GM18517 (cell line): ENCODE data around the gene MSH3.
"Not testable (repeated sequence)": the region's sequence is repeated elsewhere in the genome, so short reads cannot be mapped to it uniquely, and the experiment has no call there.

Source experiments
- ATAC-seq: cut with Tn5 transposase; IDR thresholded peaks from one replicate; pipeline ENCODE4 v1.9.1; 2021; ENCODE audit warnings: mild to moderate bottlenecking, moderate library complexity; ENCODE audit not compliant: unreplicated experiment

MSH3 gene

DNA sequence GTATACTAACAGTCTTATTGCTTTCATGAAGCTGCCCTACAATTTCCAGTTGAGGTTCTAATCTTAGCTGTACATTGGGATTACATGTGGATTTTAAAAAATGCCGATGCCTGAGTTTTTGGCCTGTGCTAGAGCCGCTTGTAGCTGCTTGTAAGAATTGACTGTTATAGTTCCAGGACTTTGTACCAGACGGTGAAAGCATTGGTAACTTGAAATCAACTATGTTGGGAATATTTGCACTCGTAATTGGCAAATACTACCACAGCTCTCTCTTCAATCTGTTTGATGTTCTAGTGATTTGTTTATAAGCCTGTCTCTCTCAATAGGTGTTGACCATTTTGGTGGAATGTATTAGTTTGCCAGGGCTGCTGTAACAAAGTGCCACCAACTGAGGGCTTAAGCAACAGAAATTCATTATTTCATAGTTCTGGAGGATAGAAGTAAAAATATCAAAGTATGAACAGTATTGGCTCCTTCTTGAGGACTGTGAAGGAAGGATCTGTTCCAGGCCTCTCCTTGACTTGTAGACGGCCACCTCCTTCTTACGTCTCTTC, 50.8 kb downstream of the MSH3 start:
- ATAC-seq = no peak

DNA sequence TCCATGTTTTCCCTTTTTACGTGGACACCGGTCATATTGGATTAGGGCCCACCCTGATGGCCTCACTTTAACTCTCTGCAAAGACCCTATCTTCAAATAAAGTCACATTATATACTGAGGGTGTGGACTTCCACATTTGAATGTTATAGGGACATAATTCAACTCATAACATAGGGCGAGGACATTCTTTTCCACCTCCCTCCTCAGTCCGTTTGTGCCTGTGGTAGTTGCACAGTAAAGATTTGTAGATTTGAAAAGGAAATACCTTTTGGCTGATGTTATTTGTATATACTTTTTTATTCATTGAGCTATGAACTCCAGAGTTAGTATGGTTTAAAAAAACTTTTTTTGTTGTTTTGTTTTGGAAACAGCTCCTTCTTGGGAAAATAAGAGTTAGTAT, 51.3 kb downstream of the MSH3 start:
- no peak for ATAC-seq

- no peak for ATAC-seq
Observed at GRCh38 chr5:80706835-80707447, 52.5 kb downstream of the MSH3 start.

GRCh38 chr5:80707645-80708044, 53.2 kb downstream of the MSH3 start:
- ATAC-seq = no peak

GRCh38 chr5:80711216-80711615, 56.8 kb downstream of the MSH3 start:
- ATAC-seq = no peak

DNA sequence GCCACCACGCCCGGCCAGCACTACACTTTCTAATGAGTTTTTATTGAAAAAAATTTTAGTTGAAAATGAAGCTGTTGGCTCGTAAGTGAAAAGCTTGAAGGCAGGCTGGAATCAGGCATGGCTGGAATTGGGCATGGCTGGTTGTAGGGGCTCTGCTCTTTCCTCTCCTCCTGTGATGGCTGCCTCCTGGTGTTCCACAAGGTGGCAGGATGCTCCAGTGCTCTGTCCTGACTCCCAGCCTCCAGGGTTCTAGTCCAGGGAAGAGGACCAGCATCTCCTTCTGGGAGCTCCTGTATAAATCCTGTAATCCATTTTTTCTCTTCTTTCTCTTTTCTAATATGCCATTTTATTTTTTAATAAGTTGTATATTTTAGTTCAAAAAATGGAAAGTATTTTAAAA, 57.5 kb downstream of the MSH3 start:
- ATAC-seq = no peak

DNA sequence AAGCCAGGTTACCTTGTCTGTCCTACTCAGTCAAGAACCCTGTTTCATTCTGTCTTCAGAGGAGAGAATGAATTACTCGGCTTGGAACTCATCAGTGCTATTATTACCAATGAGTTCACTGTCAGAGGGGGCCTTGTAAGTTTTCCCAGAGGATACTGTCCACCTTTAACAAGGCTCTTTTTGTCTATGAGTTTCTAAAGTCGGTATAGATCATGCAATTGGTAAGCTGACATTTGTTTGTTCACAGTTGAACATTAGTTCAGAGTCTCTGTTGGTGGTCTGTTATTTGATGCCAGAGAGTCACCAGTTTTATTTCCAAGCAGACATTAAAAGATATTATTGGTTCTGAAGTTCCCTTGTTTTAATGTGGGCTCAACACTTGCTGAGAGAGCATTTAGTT, 58.5 kb downstream of the MSH3 start:
- no peak for ATAC-seq

GRCh38 chr5:80713631-80714030, 59.2 kb downstream of the MSH3 start:
- no peak for ATAC-seq

DNA sequence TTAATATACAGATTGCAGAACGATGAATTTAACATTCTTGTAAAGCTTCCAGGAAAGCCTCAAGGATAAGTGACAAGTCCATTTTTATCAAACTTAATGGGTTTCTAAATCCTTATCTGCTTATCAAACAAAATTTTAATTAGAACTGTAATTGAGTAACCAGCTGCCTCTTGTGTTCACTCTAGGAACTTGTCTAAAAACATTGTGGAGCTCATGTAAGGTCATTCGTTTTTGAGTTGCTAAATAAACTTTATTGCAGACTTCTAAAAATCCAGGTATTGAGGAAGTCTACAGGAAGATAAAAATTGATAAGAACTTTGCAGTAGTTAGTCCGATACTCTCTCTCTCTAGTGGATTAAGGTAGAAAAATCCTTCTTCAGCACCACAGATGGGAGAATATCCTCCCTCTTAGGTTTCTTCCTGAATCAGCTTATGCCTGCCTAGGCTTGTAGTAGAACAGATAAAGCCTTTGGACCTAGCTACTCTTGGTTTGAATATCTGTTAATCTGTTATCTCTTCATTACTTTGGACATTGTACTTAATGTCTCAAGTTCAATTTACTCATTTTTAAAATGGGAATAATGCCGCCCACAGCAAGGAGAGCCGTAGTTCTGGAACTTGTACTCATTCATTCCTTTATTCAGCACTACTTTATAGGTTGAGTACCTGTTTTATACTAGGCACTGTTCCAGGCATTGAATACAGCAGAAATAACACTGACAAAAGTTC, 60.3 kb downstream of the MSH3 start:
- no peak for ATAC-seq

DNA sequence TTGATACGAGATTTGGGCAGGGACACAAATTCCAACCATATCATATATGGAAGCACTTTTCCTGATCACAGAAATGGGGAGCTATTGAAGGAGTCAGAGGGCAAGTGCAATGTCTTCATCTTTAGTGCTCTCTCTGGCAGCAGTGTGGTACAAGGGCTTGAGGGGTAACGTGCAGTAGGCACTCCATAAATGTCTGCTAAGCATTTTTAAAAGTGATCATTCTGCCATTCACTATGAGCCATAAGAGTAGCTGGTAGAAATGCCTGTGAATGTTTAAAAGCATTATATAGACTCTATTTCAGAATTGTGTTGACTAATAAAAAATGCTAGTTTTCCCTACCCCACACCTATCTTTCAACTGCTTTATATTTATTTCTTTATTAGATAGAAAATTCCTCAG, 61.4 kb downstream of the MSH3 start:
- no peak for ATAC-seq

GRCh38 chr5:80720181-80720580, 65.7 kb downstream of the MSH3 start:
- ATAC-seq = no peak

- ATAC-seq = no peak
Observed at GRCh38 chr5:80722916-80723315, 68.5 kb downstream of the MSH3 start.

DNA sequence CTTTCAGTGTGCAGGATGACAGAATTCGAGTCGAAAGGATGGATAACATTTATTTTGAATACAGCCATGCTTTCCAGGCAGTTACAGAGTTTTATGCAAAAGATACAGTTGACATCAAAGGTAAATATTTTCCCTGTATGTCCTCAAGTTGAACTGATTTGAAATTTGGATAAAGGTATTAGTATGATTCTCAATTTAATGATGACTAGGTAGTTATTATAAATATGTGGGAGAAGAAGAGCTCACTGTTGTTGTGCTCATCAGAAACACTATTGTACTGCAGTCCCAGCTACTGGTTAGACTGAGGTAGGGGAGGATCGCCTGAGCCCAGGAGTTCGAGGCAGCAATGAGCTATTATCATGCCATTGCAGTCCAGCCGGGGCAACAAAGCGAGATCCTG, 71.0 kb downstream of the MSH3 start:
- no peak for ATAC-seq

DNA sequence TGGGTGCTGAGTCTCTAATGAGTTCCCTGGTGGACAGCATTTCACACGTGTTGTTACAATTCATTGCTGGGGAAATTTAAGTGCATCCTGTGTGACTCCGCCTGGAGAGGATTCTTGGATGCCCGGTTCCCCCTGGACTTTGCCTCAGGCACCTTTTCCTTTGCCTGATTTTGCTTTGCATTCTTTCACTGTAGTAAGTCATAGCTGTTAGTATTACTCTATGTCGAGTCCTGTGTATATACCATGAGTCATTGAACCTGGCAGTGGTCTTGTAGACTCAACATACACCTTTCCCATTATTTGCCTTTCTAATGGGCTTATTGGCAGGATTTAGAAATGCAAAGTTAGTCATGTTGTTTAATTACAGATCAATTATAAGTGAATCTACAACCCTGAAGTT, 82.3 kb downstream of the MSH3 start:
- no peak for ATAC-seq

- no peak for ATAC-seq
Observed at GRCh38 chr5:80738466-80738865, 84.0 kb downstream of the MSH3 start.

- ATAC-seq = no peak
Observed at GRCh38 chr5:80739057-80739456, 84.6 kb downstream of the MSH3 start.

GRCh38 chr5:80739496-80739895, 85.0 kb downstream of the MSH3 start:
- no peak for ATAC-seq

DNA sequence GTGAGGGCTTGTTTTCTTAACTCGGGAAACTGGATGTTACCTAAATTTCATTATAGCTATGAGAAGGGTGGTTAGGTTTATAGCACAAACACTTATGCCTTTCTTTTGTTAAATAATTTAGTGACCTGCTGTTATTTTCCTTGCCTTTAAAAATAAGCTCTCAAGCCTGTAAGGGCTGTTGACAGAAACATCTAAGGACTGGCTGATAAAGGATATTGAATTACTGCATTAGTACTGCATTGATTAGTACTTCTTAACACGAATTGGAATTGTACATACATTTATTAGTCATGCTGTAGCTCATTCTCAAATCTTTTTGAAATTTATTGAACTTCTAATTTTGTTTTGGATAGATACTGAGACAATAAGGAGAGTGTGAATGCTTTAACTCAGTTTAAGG, 85.4 kb downstream of the MSH3 start:
- ATAC-seq = no peak

- ATAC-seq = not testable (repeated sequence)
Observed at GRCh38 chr5:80740488-80740887, 86.0 kb downstream of the MSH3 start.

DNA sequence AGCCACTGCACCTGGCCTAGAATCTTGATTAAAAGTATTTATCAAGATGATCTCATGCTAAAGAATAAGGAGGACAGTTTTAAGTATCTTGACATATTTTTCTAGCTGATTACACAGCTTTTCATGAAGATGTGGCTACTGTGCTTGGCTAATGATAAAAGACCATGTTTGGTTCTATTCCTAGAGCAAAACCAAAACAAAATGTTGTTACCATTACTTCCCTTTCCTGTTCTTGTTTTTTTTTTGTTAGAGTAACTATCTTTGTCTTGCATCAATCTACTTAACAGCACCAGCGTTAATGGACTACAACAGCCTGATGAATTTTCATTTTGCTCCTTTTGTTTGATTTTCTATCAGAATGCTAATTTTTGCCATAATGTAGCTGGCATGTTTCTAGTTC, 86.5 kb downstream of the MSH3 start:
- no peak for ATAC-seq

- ATAC-seq = no peak
Observed at GRCh38 chr5:80744149-80744548, 89.7 kb downstream of the MSH3 start.

DNA sequence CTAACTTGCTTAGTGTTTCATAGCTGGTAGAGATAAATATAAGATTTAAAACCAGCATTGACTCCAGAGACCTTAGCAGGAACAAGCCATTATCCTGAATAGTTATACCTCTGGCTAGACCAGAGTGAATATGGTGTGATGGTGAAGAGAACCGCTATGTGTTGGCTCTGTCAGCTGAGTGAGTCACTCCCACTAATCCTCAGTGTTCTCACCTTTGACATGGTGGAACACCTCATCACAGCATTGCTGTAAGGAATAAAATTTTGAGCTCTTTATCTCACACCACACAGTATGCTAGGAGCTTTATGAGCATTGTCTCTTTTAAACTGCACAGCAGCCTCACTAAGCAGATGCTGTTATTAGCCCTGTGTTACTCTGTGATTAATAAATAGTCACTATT, 91.0 kb downstream of the MSH3 start:
- ATAC-seq = no peak

DNA sequence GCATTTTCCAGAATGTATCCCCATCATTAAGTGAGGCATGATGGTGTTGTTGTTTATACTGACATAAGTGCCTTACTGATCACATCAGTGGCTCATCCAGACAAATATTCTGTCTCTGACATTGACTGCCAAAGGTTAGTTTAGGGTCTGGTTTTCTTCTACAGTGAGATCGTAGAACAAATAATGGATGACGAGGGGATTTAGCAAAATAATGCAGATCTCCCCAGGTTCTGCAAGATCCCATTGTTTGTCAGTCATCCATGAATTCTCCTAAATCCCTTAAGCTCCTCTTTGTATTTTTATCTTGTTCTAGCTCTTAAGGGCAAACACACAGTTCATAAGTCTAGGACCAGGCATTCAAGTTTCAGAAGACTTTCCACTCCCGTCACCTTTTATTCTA, 93.5 kb downstream of the MSH3 start:
- ATAC-seq = no peak
